Stomach (tissue), 9 donors: Measurements from ENCODE around the gene GRK6. TPM values are rescaled to one million over a fixed set of nuclear protein-coding genes. Genes with fewer than 3 reads are reported as not detected.
A peak's percentile ranks its signal among the peaks of the same experiment; 100 is the strongest.

Experiments
- DNase-seq, 2 donors: peaks; one replicate each; pipeline versions ENCODE4 v3.0.0 to v3.0.0-alpha.2; 2013 to 2019
- H3K27ac ChIP-seq, 5 donors: fragments of 200-600 bp in 4 of 5; sonication (generic) in 4 of 5; one replicate each; pipeline ENCODE4 v1.5.1; 2013 to 2019; ENCODE audit warnings: mild to moderate bottlenecking in 1 of 5, moderate library complexity in 1 of 5
- H3K27me3 ChIP-seq, 3 donors: fragments of 200-600 bp; sonication (generic); one replicate each; pipeline ENCODE4 v1.5.1; 2017 to 2019; ENCODE audit warnings: mixed run types in 1 of 3
- H3K36me3 ChIP-seq, 4 donors: fragments of 200-600 bp; sonication (generic); 1 replicate in 3 of 4; 2 replicates in 1 of 4; pipeline ENCODE4 v1.5.1; 2016 to 2019
- H3K4me1 ChIP-seq, 4 donors: fragments of 200-600 bp; sonication (generic); one replicate each; pipeline ENCODE4 v1.5.1; 2016 to 2019
- H3K4me3 ChIP-seq, 4 donors: fragments of 200-600 bp; sonication (generic) in 3 of 4; one replicate each; pipeline ENCODE4 v1.5.1; 2016 to 2019; ENCODE audit warnings: mild to moderate bottlenecking in 1 of 4
- H3K9me3 ChIP-seq, 4 donors: fragments of 200-600 bp; sonication (generic); one replicate each; pipeline ENCODE4 v1.5.1; 2016 to 2019
- EP300 ChIP-seq: sonication (generic); formaldehyde crosslinking; IDR thresholded peaks from one replicate; pipeline ENCODE4 v1.6.1; 2017; ENCODE audit warnings: antibody characterized with exemption
- POLR2A ChIP-seq, 4 donors: fragments of 450-650 bp; IDR thresholded peaks; one replicate each; pipeline ENCODE4 v1.6.1; 2016; ENCODE audit warnings: antibody characterized with exemption in 4 of 4, control low read depth in 2 of 4, mild to moderate bottlenecking in 1 of 4, moderate library complexity in 1 of 4
- POLR2AphosphoS5 ChIP-seq, 3 donors: sonication (generic); formaldehyde crosslinking; IDR thresholded peaks; one replicate each; pipeline ENCODE4 v1.6.1; 2016; ENCODE audit warnings: antibody characterized with exemption in 3 of 3
- WGBS, 5 donors: extraction: QIAGEN DNeasy Blood & Tissue Kit in 3 of 5; methylation state at CpG; one replicate each; pipeline versions ENCODE4 v1.1.5 to v1.1.7; 2013 to 2018; 5-methylcytosine and 5-hydroxymethylcytosine counted together
- intact Hi-C: fragments of 100-400 bp; cut with DNase I; formaldehyde crosslinking; loops from one replicate; pipeline ENCODE4 v1.15.1; 2023; ENCODE audit warnings: low total_unique reads
- polyA plus RNA-seq, 3 donors: library from polyadenylated mRNA; stranded (reverse); fragments of 200-250 nt; gene quantifications; one replicate each; pipeline ENCODE4 v1.2.3, GENCODE V29; 2013
- total RNA-seq, 5 donors: library from RNA; depleted of rRNA; stranded (reverse); fragments of >200 nt; gene quantifications; one replicate each; pipeline versions ENCODE4 v1.1.0 to v1.2.3, GENCODE V29; 2014 to 2016
- TF ChIP-seq, protein P1 (sequence below), 7 experiments: fragments of 450-650 bp in 4 of 7; fragments of 200-600 bp in 3 of 7; sonication (generic) in 3 of 7; IDR thresholded peaks; one replicate each; pipeline ENCODE4 v1.5.1; 2016 to 2019; ENCODE audit warnings: antibody characterized with exemption in 7 of 7, control low read depth in 2 of 7, mild to moderate bottlenecking in 1 of 7
- donor health status: healthy with polysubstance abuse.
- donor health status: Bipolar disorder and iron deficiency.
- donor health status: healthy.

Gene GRK6
- total and polyA plus RNA-seq, 8 donors = 1.8 to 91.2 (median 17.7) TPM

DNA sequence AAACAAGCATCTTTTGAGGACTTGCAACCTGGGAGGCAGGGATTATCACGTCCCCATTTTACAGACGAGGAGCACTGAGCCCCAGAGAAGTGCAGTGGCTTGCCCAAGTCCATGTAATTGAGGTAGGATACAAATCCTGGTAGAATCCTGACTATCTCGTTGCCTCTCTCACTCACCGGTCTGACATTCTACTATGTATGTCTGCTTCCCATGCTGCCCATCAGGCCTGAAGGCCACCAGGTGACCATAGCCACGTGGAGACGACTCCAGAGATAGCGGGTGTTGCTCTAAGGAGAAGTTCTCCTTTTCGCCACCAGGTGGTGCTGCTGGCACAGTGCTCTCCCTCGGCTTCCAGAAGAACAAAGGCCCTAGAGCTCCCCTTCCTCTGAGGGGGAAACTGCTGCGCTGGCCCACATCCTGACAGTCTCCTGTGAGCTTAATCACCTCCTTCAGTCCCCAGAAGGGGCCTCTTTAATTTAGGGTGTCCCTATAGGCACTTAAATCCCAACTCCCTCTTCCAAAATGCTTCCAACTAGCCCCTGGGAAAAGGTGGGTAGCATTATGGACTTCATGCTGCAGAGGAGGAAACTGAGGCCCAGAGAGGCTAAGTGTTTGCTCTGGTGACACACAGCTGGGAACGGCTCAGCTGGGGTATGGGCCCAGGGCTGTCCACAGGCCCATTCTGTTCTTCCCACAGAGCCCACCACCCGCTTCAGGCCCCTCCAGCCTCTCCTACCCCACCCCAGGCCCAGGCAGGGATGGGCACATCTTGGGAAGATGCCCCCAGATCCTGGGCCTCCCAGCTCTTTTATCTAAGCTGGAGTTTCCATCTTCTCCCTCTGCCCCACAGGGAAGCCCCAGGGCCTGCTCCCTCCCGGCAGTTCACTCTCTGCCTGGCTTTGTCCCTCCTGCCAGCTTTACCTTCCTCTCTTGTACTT lies 35.8 kb upstream of the GRK6 start:
- DNase-seq = peak; percentile 89 to 96
- Histone ChIP-seq H3K27me3 (peaks cover 0 to 32% (median 3%) of the 10 kb centered on the region in 3 donors), H3K9me3 (no peaks in the 10 kb centered on the region), H3K27ac (peak overlapping the region in 4 of 5 donors; percentile 24 to 33 (median 26)), H3K4me1 (peaks cover 0 to 20% (median 15%) of the 10 kb centered on the region in 4 donors), H3K4me3 (no peak overlapping the region), H3K36me3 (no peaks in the 10 kb centered on the region)
- intact Hi-C loops = loop anchor here (5.0 kb wide), 1 partner anchor 112 kb away; no protein-coding TSS in a partner anchor
- TF ChIP-seq POLR2A (IDR thresholded peaks at IDR 0.05) = no peak
- peak in 1 of 3 donors; percentile 60 for TF ChIP-seq POLR2AphosphoS5 (IDR thresholded peaks at IDR 0.05)
- TF ChIP-seq, protein P1, sequence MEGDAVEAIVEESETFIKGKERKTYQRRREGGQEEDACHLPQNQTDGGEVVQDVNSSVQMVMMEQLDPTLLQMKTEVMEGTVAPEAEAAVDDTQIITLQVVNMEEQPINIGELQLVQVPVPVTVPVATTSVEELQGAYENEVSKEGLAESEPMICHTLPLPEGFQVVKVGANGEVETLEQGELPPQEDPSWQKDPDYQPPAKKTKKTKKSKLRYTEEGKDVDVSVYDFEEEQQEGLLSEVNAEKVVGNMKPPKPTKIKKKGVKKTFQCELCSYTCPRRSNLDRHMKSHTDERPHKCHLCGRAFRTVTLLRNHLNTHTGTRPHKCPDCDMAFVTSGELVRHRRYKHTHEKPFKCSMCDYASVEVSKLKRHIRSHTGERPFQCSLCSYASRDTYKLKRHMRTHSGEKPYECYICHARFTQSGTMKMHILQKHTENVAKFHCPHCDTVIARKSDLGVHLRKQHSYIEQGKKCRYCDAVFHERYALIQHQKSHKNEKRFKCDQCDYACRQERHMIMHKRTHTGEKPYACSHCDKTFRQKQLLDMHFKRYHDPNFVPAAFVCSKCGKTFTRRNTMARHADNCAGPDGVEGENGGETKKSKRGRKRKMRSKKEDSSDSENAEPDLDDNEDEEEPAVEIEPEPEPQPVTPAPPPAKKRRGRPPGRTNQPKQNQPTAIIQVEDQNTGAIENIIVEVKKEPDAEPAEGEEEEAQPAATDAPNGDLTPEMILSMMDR (IDR thresholded peaks at IDR 0.05) = peak in 6 of 7 experiments; percentile 68 to 99 (median 98)
- TF ChIP-seq EP300 = no peak
- WGBS, 5 donors = 20 to 30% (median 27%) methylated on average over 9 to 13 of the region's 13 CpGs

DNA sequence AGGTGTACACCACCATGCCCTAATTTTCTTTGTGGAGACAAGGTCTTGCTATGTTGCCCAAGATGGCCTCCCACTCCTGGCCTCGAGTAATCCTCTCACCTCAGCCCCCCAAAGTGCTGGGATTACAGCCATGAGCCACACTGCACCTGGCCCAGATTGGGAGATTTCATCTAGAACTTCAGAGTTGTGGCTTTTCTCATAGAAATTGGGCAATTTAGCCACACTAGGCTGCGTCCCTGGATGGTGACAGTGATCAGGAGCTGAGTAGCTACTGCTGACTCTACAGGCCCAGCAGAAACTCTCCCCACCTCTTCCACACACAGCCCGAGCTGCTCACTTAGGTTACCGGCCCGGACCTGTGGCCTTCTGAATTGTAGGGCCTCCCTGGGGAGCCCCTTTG lies 33.7 kb upstream of the GRK6 start:
- WGBS, 5 donors = 76 to 92% (median 88%) methylated on average over 4 to 5 of the region's 5 CpGs
- intact Hi-C loops = loop anchor here (5.0 kb wide), 1 partner anchor 110 kb away; no protein-coding TSS in a partner anchor
- TF ChIP-seq EP300 (no peak), POLR2AphosphoS5 (IDR thresholded peaks at IDR 0.05) (no peak), POLR2A (IDR thresholded peaks at IDR 0.05) (no peak)
- TF ChIP-seq, protein P1 (IDR thresholded peaks at IDR 0.05) = no peak
- H3K36me3 ChIP-seq = no peaks in the 10 kb centered on the region
- no peak for DNase-seq
- H3K27me3 ChIP-seq = peaks cover 0 to 44% (median 0%) of the 10 kb centered on the region in 3 donors
- peaks cover 0 to 20% (median 15%) of the 10 kb centered on the region in 4 donors for H3K4me1 ChIP-seq
- no peaks in the 10 kb centered on the region for H3K9me3 ChIP-seq
- no peak overlapping the region for H3K27ac ChIP-seq
- H3K4me3 ChIP-seq = no peak overlapping the region

DNA sequence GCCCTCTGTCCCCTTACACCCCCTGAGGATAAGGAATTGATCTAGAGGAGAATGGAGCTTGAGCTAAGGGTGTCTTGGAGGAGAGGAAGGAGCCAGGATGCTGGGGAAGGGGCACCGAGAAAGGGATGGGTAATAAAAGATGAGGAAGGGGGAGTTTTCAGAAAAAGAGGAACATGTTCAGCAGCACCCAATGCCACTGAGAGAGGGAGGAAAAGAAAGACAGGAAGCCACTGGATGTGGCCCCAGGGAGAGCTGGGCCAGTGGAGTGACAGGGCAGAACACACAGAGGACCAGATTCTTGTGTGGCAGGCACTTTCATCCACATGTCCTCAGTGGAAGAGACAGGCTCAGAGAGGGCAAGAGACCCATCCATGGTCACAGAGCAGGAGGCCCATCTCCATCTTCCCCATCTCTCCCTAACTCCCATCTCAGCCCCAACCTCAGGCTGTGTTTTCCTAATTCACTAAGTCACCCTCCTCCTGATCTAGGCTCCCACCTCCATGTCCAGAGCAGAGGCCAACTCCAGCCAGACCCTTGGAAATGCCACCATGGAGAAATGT lies 33.2 kb upstream of the GRK6 start:
- 52 to 88% (median 73%) methylated on average over 1 of the region's 1 CpG for WGBS, 5 donors
- no peak overlapping the region for H3K4me3 ChIP-seq
- peaks cover 0 to 20% (median 15%) of the 10 kb centered on the region in 4 donors for H3K4me1 ChIP-seq
- TF ChIP-seq POLR2A (IDR thresholded peaks at IDR 0.05) (no peak), POLR2AphosphoS5 (IDR thresholded peaks at IDR 0.05) (no peak), EP300 (no peak)
- TF ChIP-seq, protein P1 (IDR thresholded peaks at IDR 0.05) = no peak
- H3K9me3 ChIP-seq = no peaks in the 10 kb centered on the region
- intact Hi-C loops = loop anchor here (5.0 kb wide), 1 partner anchor 109 kb away; no protein-coding TSS in a partner anchor
- H3K27me3 ChIP-seq = peaks cover 0 to 44% (median 0%) of the 10 kb centered on the region in 3 donors
- no peaks in the 10 kb centered on the region for H3K36me3 ChIP-seq
- no peak for DNase-seq
- no peak overlapping the region for H3K27ac ChIP-seq

DNA sequence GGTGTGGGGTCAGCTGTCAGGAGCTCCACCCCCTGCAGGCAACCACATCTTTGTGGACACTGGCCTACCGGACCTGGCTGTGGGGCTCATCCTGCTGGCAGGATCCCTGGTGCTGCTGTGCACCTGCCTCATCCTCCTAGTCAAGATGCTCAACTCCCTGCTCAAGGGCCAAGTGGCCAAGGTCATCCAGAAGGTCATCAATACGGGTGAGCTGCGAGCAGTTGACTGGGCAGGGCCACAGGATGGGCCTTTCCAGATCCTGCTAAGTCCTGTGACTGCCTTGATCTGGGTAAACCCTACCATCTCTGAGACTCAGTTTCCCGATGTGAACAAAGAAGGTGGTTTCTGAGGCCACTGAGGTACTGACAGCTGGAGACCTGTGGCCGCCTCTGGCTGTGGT lies 32.5 kb upstream of the GRK6 start:
- no peak for DNase-seq
- Histone ChIP-seq H3K27me3 (peaks cover 0 to 47% (median 0%) of the 10 kb centered on the region in 3 donors), H3K36me3 (no peaks in the 10 kb centered on the region), H3K9me3 (no peaks in the 10 kb centered on the region), H3K27ac (no peak overlapping the region), H3K4me1 (peaks cover 0 to 18% (median 15%) of the 10 kb centered on the region in 4 donors), H3K4me3 (no peak overlapping the region)
- TF ChIP-seq EP300 (no peak), POLR2AphosphoS5 (IDR thresholded peaks at IDR 0.05) (no peak), POLR2A (IDR thresholded peaks at IDR 0.05) (no peak)
- TF ChIP-seq, protein P1 (IDR thresholded peaks at IDR 0.05) = no peak
- intact Hi-C loops = loop anchor here (5.0 kb wide), 1 partner anchor 108 kb away; no protein-coding TSS in a partner anchor
- 43 to 82% (median 63%) methylated on average over 5 of the region's 5 CpGs for WGBS, 5 donors
